GM04503 (cell line): ENCODE results near the gene MDC1.
"Not testable (repeated sequence)": the region's sequence is repeated elsewhere in the genome, so short reads cannot be mapped to it uniquely, and the experiment has no call there.

ENCODE experiments used
- DNase-seq: peaks from one replicate; pipeline ENCODE4 v3.0.0-alpha.2; 2012; ENCODE audit warnings: low read depth

MDC1 gene, protein sequence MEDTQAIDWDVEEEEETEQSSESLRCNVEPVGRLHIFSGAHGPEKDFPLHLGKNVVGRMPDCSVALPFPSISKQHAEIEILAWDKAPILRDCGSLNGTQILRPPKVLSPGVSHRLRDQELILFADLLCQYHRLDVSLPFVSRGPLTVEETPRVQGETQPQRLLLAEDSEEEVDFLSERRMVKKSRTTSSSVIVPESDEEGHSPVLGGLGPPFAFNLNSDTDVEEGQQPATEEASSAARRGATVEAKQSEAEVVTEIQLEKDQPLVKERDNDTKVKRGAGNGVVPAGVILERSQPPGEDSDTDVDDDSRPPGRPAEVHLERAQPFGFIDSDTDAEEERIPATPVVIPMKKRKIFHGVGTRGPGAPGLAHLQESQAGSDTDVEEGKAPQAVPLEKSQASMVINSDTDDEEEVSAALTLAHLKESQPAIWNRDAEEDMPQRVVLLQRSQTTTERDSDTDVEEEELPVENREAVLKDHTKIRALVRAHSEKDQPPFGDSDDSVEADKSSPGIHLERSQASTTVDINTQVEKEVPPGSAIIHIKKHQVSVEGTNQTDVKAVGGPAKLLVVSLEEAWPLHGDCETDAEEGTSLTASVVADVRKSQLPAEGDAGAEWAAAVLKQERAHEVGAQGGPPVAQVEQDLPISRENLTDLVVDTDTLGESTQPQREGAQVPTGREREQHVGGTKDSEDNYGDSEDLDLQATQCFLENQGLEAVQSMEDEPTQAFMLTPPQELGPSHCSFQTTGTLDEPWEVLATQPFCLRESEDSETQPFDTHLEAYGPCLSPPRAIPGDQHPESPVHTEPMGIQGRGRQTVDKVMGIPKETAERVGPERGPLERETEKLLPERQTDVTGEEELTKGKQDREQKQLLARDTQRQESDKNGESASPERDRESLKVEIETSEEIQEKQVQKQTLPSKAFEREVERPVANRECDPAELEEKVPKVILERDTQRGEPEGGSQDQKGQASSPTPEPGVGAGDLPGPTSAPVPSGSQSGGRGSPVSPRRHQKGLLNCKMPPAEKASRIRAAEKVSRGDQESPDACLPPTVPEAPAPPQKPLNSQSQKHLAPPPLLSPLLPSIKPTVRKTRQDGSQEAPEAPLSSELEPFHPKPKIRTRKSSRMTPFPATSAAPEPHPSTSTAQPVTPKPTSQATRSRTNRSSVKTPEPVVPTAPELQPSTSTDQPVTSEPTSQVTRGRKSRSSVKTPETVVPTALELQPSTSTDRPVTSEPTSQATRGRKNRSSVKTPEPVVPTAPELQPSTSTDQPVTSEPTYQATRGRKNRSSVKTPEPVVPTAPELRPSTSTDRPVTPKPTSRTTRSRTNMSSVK (N-terminal part only)

DNA sequence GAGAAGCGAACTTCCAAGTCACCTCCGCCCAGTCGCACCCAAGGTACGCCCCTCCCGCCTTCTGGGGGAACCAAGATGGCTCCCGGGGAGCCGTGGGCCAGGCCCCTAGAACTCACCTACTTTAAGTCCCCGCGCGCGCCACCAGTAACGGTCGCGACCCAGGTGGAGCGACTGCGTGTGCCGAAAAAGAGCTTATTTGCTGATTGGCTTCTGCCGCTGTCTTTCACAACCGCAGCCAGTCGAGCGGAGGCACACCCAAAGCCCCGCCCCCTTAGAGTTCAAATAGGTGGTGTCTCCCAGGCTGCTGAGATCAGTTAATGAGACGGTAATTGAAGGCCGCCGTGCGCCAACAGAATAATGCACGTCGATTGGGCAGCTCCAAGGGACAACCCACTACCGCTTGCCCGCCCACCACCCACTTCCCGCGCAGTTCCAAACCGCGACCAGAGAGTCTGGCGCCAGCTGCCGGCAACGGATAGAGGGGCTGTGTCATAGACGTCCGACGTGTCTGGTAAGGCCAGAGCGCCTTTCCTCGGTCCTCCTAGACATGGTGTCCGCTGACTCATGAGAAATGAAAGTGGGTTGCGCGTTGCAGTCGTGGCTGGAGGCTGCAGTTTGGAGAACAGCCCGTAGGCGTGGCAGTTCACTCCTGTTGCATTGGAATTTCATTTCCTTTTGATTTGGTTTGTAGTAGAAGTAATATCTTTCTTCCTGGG, at the start of gene MDC1:
TSS of gene MDC1 (minus strand) at position 153 of the 716 bp plus-strand sequence. CDS start 2,106 bp downstream, outside the sequence.
- peak; percentile 99 for DNase-seq

GRCh38 chr6:30766461-30767157, 49.5 kb upstream of the MDC1 start:
- no peak for DNase-seq

GRCh38 chr6:30765495-30765894, 48.4 kb upstream of the MDC1 start:
- not testable (repeated sequence) for DNase-seq

DNA sequence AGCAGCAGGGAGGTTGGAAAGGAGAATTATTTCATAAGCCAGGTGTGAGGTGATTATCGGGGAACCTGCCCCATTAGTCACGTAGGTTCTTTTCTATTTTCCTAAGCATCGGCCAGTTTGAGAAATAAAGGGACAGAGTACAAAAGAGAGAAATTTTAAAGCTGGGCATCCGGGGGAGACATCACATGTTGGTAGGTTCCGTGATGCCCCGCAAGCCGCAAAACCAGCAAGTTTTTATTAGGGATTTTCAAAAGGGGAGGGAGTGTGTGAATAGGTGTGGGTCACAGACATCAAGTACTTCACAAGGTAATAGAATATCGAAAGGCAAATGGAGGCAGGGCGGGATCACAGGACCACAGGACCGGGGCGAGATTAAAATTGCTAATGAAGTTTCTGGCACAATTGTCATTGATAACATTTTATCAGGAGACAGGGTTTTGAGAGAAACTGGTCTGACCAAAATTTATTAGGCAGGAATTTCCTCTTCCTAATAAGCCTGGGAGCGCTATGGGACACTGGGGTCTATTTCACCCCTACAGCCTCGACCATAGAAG, 47.5 kb upstream of the MDC1 start:
- DNase-seq: not testable (repeated sequence)

DNA sequence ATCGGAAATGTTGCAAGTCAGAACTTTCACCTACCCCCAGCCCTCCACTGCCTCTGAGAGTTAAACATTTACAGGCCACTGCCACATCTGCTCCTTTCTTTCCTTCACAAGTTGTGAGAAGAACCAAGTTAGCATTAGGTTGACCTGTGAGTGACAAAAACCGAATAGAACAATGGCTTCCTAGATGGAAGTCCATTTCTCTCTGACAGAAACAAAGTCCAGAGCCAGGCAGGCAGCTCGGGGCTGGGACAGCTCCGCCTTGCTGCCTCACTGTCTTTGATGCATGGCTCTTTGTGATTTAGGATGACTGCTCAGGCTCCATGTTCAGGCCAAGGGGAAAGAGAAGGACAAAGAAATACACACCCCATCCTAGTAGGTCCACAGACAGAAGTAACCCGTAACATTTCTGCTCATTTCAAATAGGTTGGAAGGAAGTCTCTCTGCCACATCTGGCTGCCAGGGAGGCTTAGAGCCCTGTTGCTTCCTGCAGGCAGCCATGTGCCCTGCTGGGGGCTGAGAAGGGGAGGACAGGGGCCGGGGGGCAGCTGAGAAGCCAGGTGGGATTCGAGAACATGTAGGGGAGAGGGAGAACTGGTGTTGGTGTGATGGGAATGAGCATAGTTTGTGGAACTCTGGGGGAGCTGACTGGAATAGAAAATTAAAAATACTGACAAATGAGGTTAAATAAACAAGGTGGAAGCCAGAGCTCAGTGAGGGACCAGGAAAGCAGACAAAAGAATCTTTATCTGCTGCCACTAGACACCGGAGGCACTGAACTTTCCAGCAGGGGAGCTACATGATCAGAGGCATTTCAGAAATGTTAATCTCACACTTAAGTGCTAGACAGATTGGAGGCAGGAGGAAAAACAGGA, 46.8 kb upstream of the MDC1 start:
- no peak for DNase-seq

DNA sequence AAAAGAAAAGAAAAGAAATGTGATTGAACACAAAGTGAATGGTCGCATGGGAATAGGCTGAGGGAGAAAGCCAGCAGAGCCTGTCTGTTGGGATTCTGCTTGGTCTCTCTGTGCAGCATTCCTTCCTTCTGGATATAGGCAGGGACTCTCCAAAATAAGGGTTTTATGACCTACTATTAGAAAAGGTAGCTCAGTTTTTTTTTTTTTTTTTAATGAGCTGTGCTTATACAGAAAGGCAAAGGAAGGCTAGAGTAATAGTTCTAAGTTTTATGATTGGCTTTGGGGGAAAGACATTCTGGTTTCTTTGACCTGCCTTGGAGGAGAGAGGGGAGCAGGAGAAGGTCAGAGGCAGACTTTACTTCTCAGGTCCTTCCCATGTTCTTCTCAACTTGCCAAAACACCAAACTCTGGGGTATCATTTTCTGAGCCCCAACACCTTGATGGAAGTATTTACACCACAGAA, 46.1 kb upstream of the MDC1 start:
- no peak for DNase-seq

- no peak for DNase-seq
Measured at GRCh38 chr6:30761791-30762429, 44.8 kb upstream of the MDC1 start.

DNA sequence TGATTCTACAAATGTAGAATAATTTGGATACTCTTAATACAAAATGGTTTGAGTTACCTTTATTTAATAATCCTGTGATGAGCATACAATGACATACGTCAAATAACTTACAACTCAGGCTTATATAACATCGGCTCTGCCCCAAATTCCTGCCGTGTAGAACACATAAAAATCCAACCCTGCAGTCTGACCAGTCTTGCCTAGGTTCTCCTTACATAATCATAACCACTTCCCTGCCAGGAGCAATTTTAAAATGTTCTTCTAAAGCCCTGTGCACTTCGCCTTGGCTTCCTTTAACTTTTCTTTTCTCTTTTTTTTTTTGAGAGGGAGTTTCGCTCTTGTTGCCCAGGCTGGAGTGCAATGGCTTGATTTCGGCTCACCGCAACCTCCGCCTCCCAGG, 43.5 kb upstream of the MDC1 start:
- no peak for DNase-seq

DNA sequence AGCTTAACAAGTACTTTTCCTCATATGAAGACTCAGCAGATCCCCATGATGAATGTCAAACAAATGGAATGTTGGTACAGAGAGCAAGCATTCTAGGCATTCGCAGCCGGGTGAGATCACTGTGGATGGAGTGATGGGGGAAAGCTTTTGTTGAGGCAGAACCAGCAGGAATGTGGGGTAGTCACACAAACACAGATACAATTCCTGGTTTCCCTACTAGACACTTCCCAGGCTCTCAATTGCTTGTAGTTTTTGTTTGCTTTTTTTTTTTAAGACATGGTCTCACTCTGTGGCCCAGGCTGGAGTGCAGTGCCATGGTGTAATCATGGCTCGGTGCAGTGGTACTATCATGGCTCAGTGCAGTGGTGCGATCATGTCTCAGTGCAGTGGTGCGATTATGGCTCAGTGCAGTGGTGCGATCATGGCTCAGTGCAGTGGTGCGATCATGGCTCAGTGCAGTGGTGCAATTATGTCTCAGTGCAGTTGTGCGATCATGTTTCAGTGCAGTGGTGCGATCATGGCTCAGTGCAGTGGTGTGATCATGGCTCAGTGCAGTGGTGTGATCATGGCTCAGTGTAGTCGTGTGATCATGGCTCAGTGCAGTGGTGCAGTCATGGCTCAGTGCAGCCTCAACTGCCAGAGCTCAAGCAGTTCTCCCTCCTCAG, 42.6 kb upstream of the MDC1 start:
- peak; percentile 96 for DNase-seq

DNA sequence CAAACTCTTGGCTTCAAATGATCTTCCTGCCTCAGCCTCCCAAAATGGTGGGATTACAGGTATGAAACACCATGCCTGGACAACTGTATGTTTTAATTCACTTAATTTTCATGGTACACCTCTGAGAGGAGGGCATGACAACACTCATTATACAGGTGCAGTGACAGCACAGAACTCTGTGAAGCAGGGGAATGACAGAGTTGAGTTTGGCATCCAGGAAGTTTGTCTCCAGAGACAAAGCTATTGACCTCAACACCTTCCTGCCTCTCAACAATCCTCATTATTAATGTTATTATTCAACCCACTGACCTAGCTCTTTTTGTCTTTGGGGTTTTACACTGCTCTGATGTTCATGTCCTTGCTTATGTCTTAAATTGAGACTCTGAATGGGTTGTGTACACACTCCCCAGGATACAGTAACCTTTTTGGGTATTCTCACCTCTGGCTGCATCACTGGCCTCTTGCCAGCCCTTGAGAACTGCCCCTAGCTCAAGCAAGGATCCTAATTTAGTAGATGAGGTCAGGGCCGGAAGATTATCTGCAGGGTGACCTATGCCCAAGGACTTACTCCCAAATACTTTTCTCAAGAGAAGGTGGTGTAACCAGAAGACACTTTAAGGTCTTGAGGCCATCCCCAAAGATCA, 40.3 kb upstream of the MDC1 start:
- DNase-seq: no peak

GRCh38 chr6:30756405-30757003, 39.4 kb upstream of the MDC1 start:
- DNase-seq: not testable (repeated sequence)

- no peak for DNase-seq
Measured at GRCh38 chr6:30754631-30755030, 37.5 kb upstream of the MDC1 start.

DNA sequence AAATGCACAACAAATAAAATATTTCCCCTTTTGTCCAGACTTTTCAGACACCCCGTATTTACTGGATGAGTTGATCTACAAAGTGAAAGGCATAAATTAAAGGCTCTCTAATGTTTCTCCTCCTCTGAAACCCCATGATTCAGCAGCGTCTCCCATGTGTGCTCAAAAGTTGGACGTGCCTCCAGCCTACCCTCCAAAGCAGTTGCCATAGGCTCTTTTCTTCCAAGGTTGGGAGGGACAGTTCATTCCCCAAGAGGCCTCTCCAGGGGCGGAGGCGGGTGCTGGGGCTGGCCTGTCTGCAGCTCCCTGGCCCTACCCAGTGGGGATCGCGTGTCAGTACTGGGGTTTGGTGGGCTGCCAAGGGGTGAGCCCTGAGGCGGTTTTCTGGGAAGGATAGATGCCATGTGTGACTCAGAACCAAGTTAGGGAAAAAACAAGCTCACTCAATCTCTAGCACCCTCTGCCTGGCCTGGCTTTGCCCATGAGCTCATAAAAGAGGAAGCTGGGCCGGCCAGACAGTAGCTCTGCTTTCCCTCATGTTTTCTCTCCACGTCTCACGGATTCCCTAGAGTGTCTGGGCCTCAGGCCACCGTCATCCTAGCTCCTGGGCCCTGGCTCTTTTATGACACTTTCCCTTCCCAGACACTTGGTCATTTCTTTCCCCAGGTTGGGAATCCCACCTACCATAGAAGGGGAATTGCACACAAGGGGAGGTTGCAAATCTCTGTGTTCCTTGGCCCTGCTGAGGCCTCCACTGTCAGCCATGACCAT, 35.3 kb upstream of the MDC1 start:
- peak; percentile 100 for DNase-seq

DNA sequence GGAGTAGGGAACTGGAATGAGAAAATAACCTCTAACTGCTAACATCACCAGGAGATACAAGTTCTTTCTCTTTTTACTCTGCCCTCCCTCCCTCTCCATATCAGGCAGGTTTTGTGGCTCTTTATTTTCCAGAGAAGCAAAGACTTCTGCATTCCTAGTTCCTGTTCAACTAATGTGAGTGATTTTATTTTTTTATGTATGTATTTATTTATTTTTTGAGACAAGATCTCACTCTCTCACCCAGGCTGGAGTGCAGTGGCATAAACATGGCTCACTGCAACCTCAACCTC, 33.2 kb upstream of the MDC1 start:
- no peak for DNase-seq

- no peak for DNase-seq
Measured at GRCh38 chr6:30749554-30750378, 32.7 kb upstream of the MDC1 start.
